IMR-90 (cell line): Measurements from ENCODE around the gene PNPLA2. TPM values are rescaled to one million over a fixed set of nuclear protein-coding genes. Genes with fewer than 3 reads are reported as not detected.

Source experiments
- ATAC-seq: fragments of 200-7000 bp; cut with Tn5 transposase; 2 replicates; pipeline ENCODE4 v1.9.1; 2020; ENCODE audit warnings: low read depth, mild to moderate bottlenecking, moderate library complexity
- BruUV-seq: library from RNA; stranded (reverse); fragments of 400-500 nt; replicated peaks from 2 replicates; lab custom pipeline; 2021; lab: Mats Ljungman, UMichigan
- CTCF ChIA-PET: fragments of 300-600 bp; formaldehyde crosslinking; extraction: SDS; loops from one replicate; lab custom pipeline; 2021; ENCODE audit warnings: antibody characterized with exemption; lab: Yijun Ruan, JAX
- POLR2A ChIA-PET: fragments of 300-600 bp; sonication (Branson Sonifier 250); formaldehyde crosslinking; loops from one replicate; lab custom pipeline; 2022; ENCODE audit warnings: antibody characterized with exemption; ENCODE audit not compliant: unreplicated experiment; lab: Charles Lee
- DNase-seq: peaks from one replicate; pipeline ENCODE4 v3.0.0; 2013
- H2AFZ ChIP-seq: replicated peaks from 2 replicates; pipeline ENCODE3; 2013; ENCODE audit warnings: low read length, mild to moderate bottlenecking; ENCODE audit not compliant: poor library complexity
- H2AK5ac ChIP-seq: 2 replicates; pipeline ENCODE4 v1.6.1; 2013; ENCODE audit warnings: low read depth, low read length, inconsistent platforms
- H2AK9ac ChIP-seq: replicated peaks from 2 replicates; pipeline ENCODE3; 2013; ENCODE audit warnings: mild to moderate bottlenecking, low read depth, low read length, moderate library complexity; ENCODE audit not compliant: poor library complexity
- H2BK120ac ChIP-seq: 2 replicates; pipeline ENCODE4 v1.6.1; 2013; ENCODE audit warnings: low read depth, low read length, inconsistent platforms
- H2BK15ac ChIP-seq: 3 replicates; pipeline ENCODE4 v1.6.1; 2013; ENCODE audit warnings: low read depth, low read length, inconsistent platforms
- H2BK20ac ChIP-seq: 2 replicates; pipeline ENCODE4 v1.6.1; 2013; ENCODE audit warnings: low read depth, mild to moderate bottlenecking, inconsistent platforms, low read length, moderate library complexity
- H2BK5ac ChIP-seq: 2 replicates; pipeline ENCODE4 v1.6.1; 2013; ENCODE audit warnings: mild to moderate bottlenecking, low read depth, low read length, inconsistent platforms; ENCODE audit not compliant: poor library complexity, severe bottlenecking
- H3K14ac ChIP-seq: replicated peaks from 2 replicates; pipeline ENCODE4 v1.6.1; 2013; ENCODE audit warnings: low read depth, low read length, inconsistent platforms
- H3K18ac ChIP-seq: 2 replicates; pipeline ENCODE4 v1.6.1; 2013; ENCODE audit warnings: low read depth, low read length, control low read depth
- H3K23ac ChIP-seq: 2 replicates; pipeline ENCODE4 v1.6.1; 2013; ENCODE audit warnings: low read depth, low read length, inconsistent platforms
- H3K27ac ChIP-seq: 2 replicates; pipeline ENCODE4 v1.5.1; 2013; ENCODE audit warnings: mild to moderate bottlenecking, control low read depth, low read length; ENCODE audit not compliant: insufficient read depth
- H3K27me3 ChIP-seq: 2 replicates; pipeline ENCODE4 v1.6.1; 2013; ENCODE audit warnings: low read length; ENCODE audit not compliant: control insufficient read depth, insufficient read depth
- H3K36me3 ChIP-seq: 2 replicates; pipeline ENCODE4 v1.6.1; 2013; ENCODE audit warnings: low read length, mixed read lengths; ENCODE audit not compliant: control insufficient read depth, insufficient read depth
- H3K4ac ChIP-seq: 2 replicates; pipeline ENCODE4 v1.6.1; 2013; ENCODE audit warnings: low read depth, low read length, inconsistent platforms
- H3K4me1 ChIP-seq: 2 replicates; pipeline ENCODE4 v1.6.1; 2013; ENCODE audit warnings: low read length, mixed read lengths; ENCODE audit not compliant: control insufficient read depth, insufficient read depth
- H3K4me2 ChIP-seq: 2 replicates; pipeline ENCODE4 v1.6.1; 2013; ENCODE audit warnings: low read depth, mild to moderate bottlenecking, control low read depth, low read length, moderate library complexity
- H3K4me3 ChIP-seq: 2 replicates; pipeline ENCODE4 v1.5.1; 2013; ENCODE audit warnings: low read depth, mild to moderate bottlenecking, control low read depth, low read length, moderate library complexity; ENCODE audit not compliant: insufficient read depth
- H3K56ac ChIP-seq: 2 replicates; pipeline ENCODE4 v1.6.1; 2013; ENCODE audit warnings: low read length, inconsistent platforms; ENCODE audit not compliant: insufficient read depth; ENCODE audit errors: extremely low read depth
- H3K79me1 ChIP-seq, 2 experiments: 2 replicates each; pipeline ENCODE4 v1.6.1; 2013; ENCODE audit warnings: low read length in 2 of 2, inconsistent platforms in 1 of 2, low read depth in 1 of 2
- H3K9ac ChIP-seq: 2 replicates; pipeline ENCODE4 v1.6.1; 2013; ENCODE audit warnings: low read depth, low read length, control low read depth
- H3K9me1 ChIP-seq: 2 replicates; pipeline ENCODE4 v1.6.1; 2013; ENCODE audit warnings: low read length, inconsistent platforms; ENCODE audit not compliant: insufficient read depth
- H3K9me3 ChIP-seq: 2 replicates; pipeline ENCODE4 v1.6.1; 2013; ENCODE audit warnings: low read length; ENCODE audit not compliant: control insufficient read depth, insufficient read depth
- H4K20me1 ChIP-seq: 2 replicates; pipeline ENCODE4 v1.6.1; 2013; ENCODE audit warnings: low read length, inconsistent platforms; ENCODE audit not compliant: insufficient read depth
- H4K5ac ChIP-seq: 2 replicates; pipeline ENCODE4 v1.6.1; 2013; ENCODE audit warnings: mild to moderate bottlenecking, low read depth, low read length, control low read depth
- H4K8ac ChIP-seq, 2 experiments: 2 replicates each; pipeline ENCODE4 v1.6.1; 2013; ENCODE audit warnings: low read depth in 2 of 2, low read length in 2 of 2, control low read depth in 1 of 2, inconsistent platforms in 1 of 2
- H4K91ac ChIP-seq: 2 replicates; pipeline ENCODE4 v1.6.1; 2013; ENCODE audit warnings: low read depth, low read length, inconsistent platforms; ENCODE audit not compliant: insufficient read depth
- BHLHE40 ChIP-seq: fragments of 150-350 bp; IDR thresholded peaks from 2 replicates; pipeline ENCODE4 v1.6.1; 2016; ENCODE audit warnings: mild to moderate bottlenecking, low read depth, low read length
- CEBPB ChIP-seq: IDR thresholded peaks from 2 replicates; pipeline ENCODE4 v1.6.1; 2012; ENCODE audit warnings: low read depth, low read length, improper control_type of control experiment
- CTCF ChIP-seq: conservative IDR thresholded peaks from 2 replicates; pipeline ENCODE4 v1.5.1; 2012; ENCODE audit warnings: mild to moderate bottlenecking, low read depth, low read length, improper control_type of control experiment
- ELK1 ChIP-seq: fragments of 150-350 bp; IDR thresholded peaks from 2 replicates; pipeline ENCODE4 v1.6.1; 2016; ENCODE audit warnings: low read depth, mild to moderate bottlenecking, low read length, moderate library complexity, borderline replicate concordance
- FOS ChIP-seq: fragments of 150-350 bp; IDR thresholded peaks from 2 replicates; pipeline ENCODE4 v1.6.1; 2016; ENCODE audit warnings: low read depth, low read length
- MAZ ChIP-seq: IDR thresholded peaks from 2 replicates; pipeline ENCODE4 v1.6.1; 2012; ENCODE audit warnings: low read depth, mild to moderate bottlenecking, low read length, improper control_type of control experiment, moderate library complexity, borderline replicate concordance
- MXI1 ChIP-seq: IDR thresholded peaks from 2 replicates; pipeline ENCODE4 v1.6.1; 2012; ENCODE audit warnings: low read depth, mild to moderate bottlenecking, low read length, moderate library complexity, borderline replicate concordance
- NFE2L2 ChIP-seq: fragments of 150-350 bp; IDR thresholded peaks from 2 replicates; pipeline ENCODE4 v1.6.1; 2016; ENCODE audit warnings: low read depth, mild to moderate bottlenecking, low read length
- POLR2A ChIP-seq: IDR thresholded peaks from 2 replicates; pipeline ENCODE4 v1.6.1; 2012; ENCODE audit warnings: mild to moderate bottlenecking, low read depth, low read length
- RAD21 ChIP-seq: IDR thresholded peaks from 2 replicates; pipeline ENCODE4 v1.6.1; 2012; ENCODE audit warnings: low read length, improper control_type of control experiment
- RCOR1 ChIP-seq: IDR thresholded peaks from 2 replicates; pipeline ENCODE4 v1.6.1; 2012; ENCODE audit warnings: mild to moderate bottlenecking, low read length, improper control_type of control experiment; ENCODE audit not compliant: insufficient replicate concordance
- SMC3 ChIP-seq: fragments of 150-350 bp; IDR thresholded peaks from 2 replicates; pipeline ENCODE4 v1.6.1; 2016; ENCODE audit warnings: low read depth, mild to moderate bottlenecking, antibody characterized with exemption, low read length, moderate library complexity
- whole genome bisulfite sequencing, 2 experiments: methylation state at CpG; one replicate each; pipeline versions ENCODE4 v1.1.5 to v1.1.7; 2013; ENCODE audit warnings: missing lambda C conversion rate in 2 of 2; ENCODE audit not compliant: insufficient read length in 1 of 2; ENCODE audit errors: extremely low coverage in 2 of 2; 5-methylcytosine and 5-hydroxymethylcytosine counted together
- dilution Hi-C: fragments of 300-500 bp; cut with HindIII; formaldehyde crosslinking; loops from one replicate; pipeline ENCODE4 v1.14.3; 2018; ENCODE audit warnings: low sequenced_read_pairs; ENCODE audit not compliant: unreplicated experiment
- in situ Hi-C: fragments of 300-500 bp; cut with MboI; formaldehyde crosslinking; loops from 3 replicates; pipeline ENCODE4 v1.14.3; 2019; ENCODE audit warnings: low sequenced_read_pairs, inconsistent platforms, mixed read lengths
- intact Hi-C: fragments of 100-400 bp; cut with micrococcal nuclease; formaldehyde crosslinking; loops from 2 replicates; pipeline ENCODE4 v1.10.0; 2022
- polyA plus RNA-seq, 3 experiments: library from polyadenylated mRNA; depleted of rRNA; stranded (reverse); fragments of >200 nt; gene quantifications; 2 replicates each; pipeline ENCODE4 v1.2.3, GENCODE V29; 2012; ENCODE audit warnings: low replicate concordance in 1 of 3
- total RNA-seq: library from RNA; depleted of rRNA; stranded (reverse); fragments of >200 nt; gene quantifications from 2 replicates; pipeline ENCODE4 v1.2.3, GENCODE V29; 2012

Gene PNPLA2
- total and polyA plus RNA-seq, 2 of the 4 experiments (the other 2 are of a cell fraction), result 7.0 to 94.3 TPM

- Histone ChIP-seq H2BK20ac (no peak overlapping the region), H3K9me1 (no peaks in the 10 kb centered on the region), H2BK15ac (no peak overlapping the region), H3K36me3 (peaks cover 14% of the 10 kb centered on the region), H3K27me3 (no peaks in the 10 kb centered on the region), H3K4me3 (no peak overlapping the region), H4K5ac (no peak overlapping the region), H2AK5ac (peak overlapping the region; percentile 36; the same call in 1 of the 2 replicates), H3K9ac (no peak overlapping the region), H2AK9ac (peak overlapping the region; percentile 91), H2AFZ (peak overlapping the region; percentile 87), H4K8ac (peak overlapping the region in 1 of 2 experiments; percentile 6; a peak in 1 of 4 replicates), H4K91ac (no peak overlapping the region), H3K27ac (peak overlapping the region; percentile 46; the same call in 1 of the 2 replicates), H3K79me1 (peaks cover 6 to 32% of the 10 kb centered on the region in 2 experiments), H2BK120ac (no peak overlapping the region), H3K4ac (peak overlapping the region; percentile 51), H3K4me2 (peak overlapping the region; percentile 52), H2BK5ac (no peak overlapping the region), H3K56ac (no peak overlapping the region), H3K4me1 (peaks cover 6% of the 10 kb centered on the region), H3K9me3 (no peaks in the 10 kb centered on the region), H3K14ac (no peak overlapping the region), H3K23ac (peak overlapping the region; percentile 61; the same call in 1 of the 2 replicates), H3K18ac (no peak overlapping the region), H4K20me1 (peaks cover 16% of the 10 kb centered on the region)
- ATAC-seq, result peak; percentile 91
- 12% methylated on average over 16 of the region's 24 CpGs; no CpG with 5 or more reads in 1 of the 2 experiments for WGBS, 2 experiments
- 0 out of 2 replicates have a peak, but pooled peaks have one; percentile 11 for TF ChIP-seq NFE2L2
- peak; percentile 73 for TF ChIP-seq RAD21
- no peak for TF ChIP-seq ELK1
- TF ChIP-seq CTCF, result peak; percentile 86
- TF ChIP-seq MAZ, result peak; percentile 67
- TF ChIP-seq POLR2A, result no peak
- TF ChIP-seq SMC3, result peak; percentile 67
- peak; percentile 14; the same call in 1 of the 2 replicates for TF ChIP-seq FOS
- TF ChIP-seq BHLHE40, result peak; percentile 97
- TF ChIP-seq CEBPB, result no peak
- 0 out of 2 replicates have a peak, but pooled peaks have one; percentile 68 for TF ChIP-seq MXI1
- peak; percentile 63 for TF ChIP-seq RCOR1
- intact Hi-C loops (loop anchor here (1.0 kb wide), 1 partner anchor 121 kb away; no protein-coding TSS in a partner anchor), dilution Hi-C loops (no loop called here), in situ Hi-C loops (no loop called here)
- ChIA-PET POLR2A (no interaction called here), CTCF (interaction anchor here (0.6 to 2.2 kb wide), 3 partner anchors 13 to 50 kb away, joined by 3 to 10 read pairs (median 6); no protein-coding TSS in a partner anchor)
- peak; percentile 96 for DNase-seq
- BruUV-seq, result no TSS peak
These were observed 35.1 kb upstream of the PNPLA2 start for GRCh38 chr11:783581-784015.
